Measurements from ENCODE around the gene TP53AIP1. TPM values are rescaled to one million over a fixed set of nuclear protein-coding genes. Genes with fewer than 3 reads are reported as not detected.

TP53AIP1 gene
- polyA plus RNA-seq, 3 donors, result 0.07 to 0.18 TPM; not detected in 1

- 48 to 83% (median 51%) methylated on average over 3 of the region's 3 CpGs for WGBS, 3 donors
- no peak overlapping the region for H3K27ac ChIP-seq (ENCODE audit: low read depth, low read length)
Measured at GRCh38 chr11:128948583-128948982, 5.9 kb upstream of the TP53AIP1 start.

GRCh38 chr11:128947773-128948172 lies 5.1 kb upstream of the TP53AIP1 start:
- WGBS, 3 donors, result 76 to 84% (median 83%) methylated on average over 2 of the region's 2 CpGs
- no peak overlapping the region for H3K27ac ChIP-seq (ENCODE audit: low read depth, low read length)

- WGBS, 3 donors, result 44 to 95% (median 94%) methylated on average over 2 of the region's 2 CpGs
- no peak overlapping the region for H3K27ac ChIP-seq (ENCODE audit: low read depth, low read length)
Measured at GRCh38 chr11:128946648-128947047, 4.0 kb upstream of the TP53AIP1 start.

GRCh38 chr11:128943428-128943976 lies 831 bp upstream of the TP53AIP1 start:
- 70 to 76% (median 76%) methylated on average over 16 of the region's 16 CpGs for WGBS, 3 donors
- H3K27ac ChIP-seq (ENCODE audit: low read depth, low read length), result no peak overlapping the region

GRCh38 chr11:128942272-128942612 lies 429 bp downstream of the TP53AIP1 start:
- no peak overlapping the region for H3K27ac ChIP-seq (ENCODE audit: low read depth, low read length)
- 95 to 96% (median 95%) methylated on average over 13 of the region's 13 CpGs for WGBS, 3 donors

GRCh38 chr11:128941573-128942271 lies 949 bp downstream of the TP53AIP1 start:
- WGBS, 3 donors, result 88 to 93% (median 92%) methylated on average over 14 of the region's 14 CpGs
- no peak overlapping the region for H3K27ac ChIP-seq (ENCODE audit: low read depth, low read length)

GRCh38 chr11:128941110-128941509 lies 1.6 kb downstream of the TP53AIP1 start:
- 50 to 71% (median 55%) methylated on average over 8 of the region's 8 CpGs for WGBS, 3 donors
- no peak overlapping the region for H3K27ac ChIP-seq (ENCODE audit: low read depth, low read length)

- H3K27ac ChIP-seq (ENCODE audit: low read depth, low read length), result no peak overlapping the region
- WGBS, 3 donors, result 81 to 88% (median 85%) methylated on average over 15 of the region's 15 CpGs
Measured at GRCh38 chr11:128940603-128941002, 2.1 kb downstream of the TP53AIP1 start.

GRCh38 chr11:128940156-128940555 lies 2.5 kb downstream of the TP53AIP1 start:
- no peak overlapping the region for H3K27ac ChIP-seq (ENCODE audit: low read depth, low read length)
- WGBS, 3 donors, result 82 to 84% (median 83%) methylated on average over 5 of the region's 5 CpGs

- WGBS, 3 donors, result 72 to 82% (median 78%) methylated on average over 11 of the region's 11 CpGs
- no peak overlapping the region for H3K27ac ChIP-seq (ENCODE audit: low read depth, low read length)
Measured at GRCh38 chr11:128939591-128939990, 3.1 kb downstream of the TP53AIP1 start.

GRCh38 chr11:128938156-128938885 lies 4.3 kb downstream of the TP53AIP1 start:
- H3K27ac ChIP-seq (ENCODE audit: low read depth, low read length), result no peak overlapping the region
- WGBS, 3 donors, result 90 to 95% (median 92%) methylated on average over 16 of the region's 16 CpGs

- WGBS, 3 donors, result 85 to 94% (median 88%) methylated on average over 9 of the region's 9 CpGs
- H3K27ac ChIP-seq (ENCODE audit: low read depth, low read length), result no peak overlapping the region
Measured at GRCh38 chr11:128937480-128937879, 5.2 kb downstream of the TP53AIP1 start.

GRCh38 chr11:128936606-128937251 lies 5.9 kb downstream of the TP53AIP1 start:
- H3K27ac ChIP-seq (ENCODE audit: low read depth, low read length), result no peak overlapping the region
- 70 to 80% (median 79%) methylated on average over 16 of the region's 16 CpGs for WGBS, 3 donors

- 93 to 95% (median 93%) methylated on average over 10 of the region's 10 CpGs for WGBS, 3 donors
- H3K27ac ChIP-seq (ENCODE audit: low read depth, low read length), result no peak overlapping the region
Measured at GRCh38 chr11:128934926-128935325, 7.7 kb downstream of the TP53AIP1 start.

GRCh38 chr11:128934351-128934750 lies 8.3 kb downstream of the TP53AIP1 start:
- H3K27ac ChIP-seq (ENCODE audit: low read depth, low read length), result no peak overlapping the region
- 93 to 95% (median 93%) methylated on average over 7 of the region's 7 CpGs for WGBS, 3 donors

- 84 to 90% (median 86%) methylated on average over 7 of the region's 7 CpGs for WGBS, 3 donors
- no peak overlapping the region for H3K27ac ChIP-seq (ENCODE audit: low read depth, low read length)
Measured at GRCh38 chr11:128933481-128934178, 9.0 kb downstream of the TP53AIP1 start.

GRCh38 chr11:128931668-128932067 lies 11.0 kb downstream of the TP53AIP1 start:
- 89 to 95% (median 94%) methylated on average over 6 of the region's 6 CpGs for WGBS, 3 donors
- H3K27ac ChIP-seq (ENCODE audit: low read depth, low read length), result no peak overlapping the region

- WGBS, 3 donors, result 85 to 92% (median 90%) methylated on average over 3 of the region's 3 CpGs
- H3K27ac ChIP-seq (ENCODE audit: low read depth, low read length), result no peak overlapping the region
Measured at GRCh38 chr11:128931066-128931465, 11.6 kb downstream of the TP53AIP1 start.

- 51 to 62% (median 59%) methylated on average over 12 of the region's 12 CpGs for WGBS, 3 donors
- H3K27ac ChIP-seq (ENCODE audit: low read depth, low read length), result no peak overlapping the region
Measured at GRCh38 chr11:128929991-128930390, 12.7 kb downstream of the TP53AIP1 start.
